H1 (cell line): ENCODE results near the gene SEZ6.

Experiments
- BRCA1 ChIP-seq: IDR thresholded peaks from 2 replicates; pipeline ENCODE4 v1.6.1; 2012; ENCODE audit warnings: low read depth, low read length, improper control_type of control experiment
- EP300 ChIP-seq, 2 experiments: IDR thresholded peaks; 1 replicate in 1 of 2; 2 replicates in 1 of 2; pipeline ENCODE4 v1.6.1; 2011 to 2012; ENCODE audit warnings: low read depth in 2 of 2, low read length in 2 of 2, mild to moderate bottlenecking in 2 of 2, borderline replicate concordance in 1 of 2, inconsistent platforms in 1 of 2, moderate library complexity in 1 of 2
- EZH2 ChIP-seq: fragments of 200-600 bp; sonication (generic); IDR thresholded peaks from 2 replicates; pipeline ENCODE4 v1.7.1; 2012; ENCODE audit warnings: low read depth, mild to moderate bottlenecking, moderate library complexity, low read length, inconsistent platforms; ENCODE audit not compliant: severe bottlenecking
- FOSL1 ChIP-seq: IDR thresholded peaks from 2 replicates; pipeline ENCODE4 v1.6.1; 2011; ENCODE audit warnings: mild to moderate bottlenecking, low read depth, low read length, moderate library complexity; ENCODE audit not compliant: insufficient read depth
- HDAC6 ChIP-seq: IDR thresholded peaks from one replicate; pipeline ENCODE4 v1.7.1; 2012; ENCODE audit warnings: low read depth, mild to moderate bottlenecking, inconsistent platforms, low read length, moderate library complexity
- JUND ChIP-seq: IDR thresholded peaks from 2 replicates; pipeline ENCODE4 v1.6.1; 2011; ENCODE audit warnings: mild to moderate bottlenecking, improper control_type of control experiment, low read length
- PHF8 ChIP-seq: fragments of 200-600 bp; sonication (generic); conservative IDR thresholded peaks from 2 replicates; pipeline ENCODE4 v1.7.1; 2012; ENCODE audit warnings: low read depth, mild to moderate bottlenecking, inconsistent platforms, low read length, moderate library complexity
- POLR2A ChIP-seq, 2 experiments: IDR thresholded peaks; 1 replicate in 1 of 2; 2 replicates in 1 of 2; pipeline ENCODE4 v1.6.1; 2011; ENCODE audit warnings: low read depth in 2 of 2, low read length in 2 of 2, mild to moderate bottlenecking in 2 of 2; ENCODE audit errors: control extremely low read depth in 1 of 2
- POLR2AphosphoS5 ChIP-seq: IDR thresholded peaks from 2 replicates; pipeline ENCODE4 v1.6.1; 2011; ENCODE audit warnings: low read depth, low read length
- SUZ12 ChIP-seq: fragments of 200-600 bp; sonication (generic); IDR thresholded peaks from 2 replicates; pipeline ENCODE4 v1.6.1; 2012; ENCODE audit warnings: mild to moderate bottlenecking, inconsistent platforms, low read length, moderate library complexity, mixed read lengths
- YY1 ChIP-seq: IDR thresholded peaks from 2 replicates; pipeline ENCODE4 v1.6.1; 2011; ENCODE audit warnings: low read depth, mild to moderate bottlenecking, low read length
- TF ChIP-seq, protein P1 (sequence below): IDR thresholded peaks from 2 replicates; pipeline ENCODE4 v1.6.1; 2012; ENCODE audit warnings: low read length, inconsistent platforms
- TF ChIP-seq, protein P2 (sequence below): IDR thresholded peaks from 2 replicates; pipeline ENCODE4 v1.6.1; 2012; ENCODE audit warnings: inconsistent platforms
- TF ChIP-seq, protein P3 (sequence below), 3 experiments: IDR thresholded peaks; 1 replicate in 2 of 3; 2 replicates in 1 of 3; pipeline versions ENCODE4 v1.5.1 to v1.6.1; 2011; ENCODE audit warnings: low read length in 3 of 3, mild to moderate bottlenecking in 3 of 3, inconsistent platforms in 2 of 3, low read depth in 1 of 3, moderate library complexity in 1 of 3; ENCODE audit not compliant: insufficient read depth in 1 of 3; ENCODE audit errors: control extremely low read depth in 1 of 3

DNA sequence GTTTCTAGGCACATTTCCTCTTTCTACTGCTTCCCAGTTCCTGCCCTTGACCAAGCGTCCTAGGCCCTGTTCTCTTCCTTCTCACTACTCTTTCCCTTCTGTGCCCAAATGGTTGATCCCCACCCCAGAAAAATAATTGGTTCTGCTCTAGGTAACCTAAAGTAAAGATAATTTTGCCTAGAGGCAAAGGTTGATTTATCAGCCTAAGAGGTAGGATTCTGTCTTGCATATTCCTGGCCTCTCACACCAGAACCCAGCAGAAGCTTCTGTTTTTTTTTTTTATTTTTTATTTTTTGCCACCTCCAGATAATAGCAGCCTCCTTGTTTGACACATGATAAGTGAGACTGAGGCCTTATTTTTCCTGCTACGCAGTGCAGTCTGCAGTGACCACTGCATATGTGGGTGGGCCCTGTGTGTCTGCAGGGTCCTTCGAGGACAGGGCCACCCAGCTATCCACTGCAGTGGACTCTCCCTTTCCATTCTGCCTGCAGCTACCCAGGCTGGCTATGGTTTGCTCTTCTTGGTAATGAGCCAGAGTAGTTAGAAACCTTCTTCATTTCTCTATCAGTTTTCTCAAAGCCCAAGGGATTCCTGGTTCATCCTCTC is 37.8 kb upstream of the SEZ6 start:
- TF ChIP-seq BRCA1, result no peak
- TF ChIP-seq, protein P1, sequence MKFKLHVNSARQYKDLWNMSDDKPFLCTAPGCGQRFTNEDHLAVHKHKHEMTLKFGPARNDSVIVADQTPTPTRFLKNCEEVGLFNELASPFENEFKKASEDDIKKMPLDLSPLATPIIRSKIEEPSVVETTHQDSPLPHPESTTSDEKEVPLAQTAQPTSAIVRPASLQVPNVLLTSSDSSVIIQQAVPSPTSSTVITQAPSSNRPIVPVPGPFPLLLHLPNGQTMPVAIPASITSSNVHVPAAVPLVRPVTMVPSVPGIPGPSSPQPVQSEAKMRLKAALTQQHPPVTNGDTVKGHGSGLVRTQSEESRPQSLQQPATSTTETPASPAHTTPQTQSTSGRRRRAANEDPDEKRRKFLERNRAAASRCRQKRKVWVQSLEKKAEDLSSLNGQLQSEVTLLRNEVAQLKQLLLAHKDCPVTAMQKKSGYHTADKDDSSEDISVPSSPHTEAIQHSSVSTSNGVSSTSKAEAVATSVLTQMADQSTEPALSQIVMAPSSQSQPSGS, result no peak
- no peak for TF ChIP-seq POLR2A (IDR thresholded peaks at IDR 0.05; ENCODE audit: control extremely low read depth in 1 of 2, low read depth in 2 of 2, low read length in 2 of 2)
- no peak for TF ChIP-seq HDAC6
- TF ChIP-seq JUND, result no peak
- no peak for TF ChIP-seq SUZ12
- no peak for TF ChIP-seq PHF8
- TF ChIP-seq, protein P2, sequence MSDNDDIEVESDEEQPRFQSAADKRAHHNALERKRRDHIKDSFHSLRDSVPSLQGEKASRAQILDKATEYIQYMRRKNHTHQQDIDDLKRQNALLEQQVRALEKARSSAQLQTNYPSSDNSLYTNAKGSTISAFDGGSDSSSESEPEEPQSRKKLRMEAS, result no peak
- TF ChIP-seq FOSL1, result no peak
- no peak for TF ChIP-seq YY1
- TF ChIP-seq EZH2, result no peak
- TF ChIP-seq, protein P3, sequence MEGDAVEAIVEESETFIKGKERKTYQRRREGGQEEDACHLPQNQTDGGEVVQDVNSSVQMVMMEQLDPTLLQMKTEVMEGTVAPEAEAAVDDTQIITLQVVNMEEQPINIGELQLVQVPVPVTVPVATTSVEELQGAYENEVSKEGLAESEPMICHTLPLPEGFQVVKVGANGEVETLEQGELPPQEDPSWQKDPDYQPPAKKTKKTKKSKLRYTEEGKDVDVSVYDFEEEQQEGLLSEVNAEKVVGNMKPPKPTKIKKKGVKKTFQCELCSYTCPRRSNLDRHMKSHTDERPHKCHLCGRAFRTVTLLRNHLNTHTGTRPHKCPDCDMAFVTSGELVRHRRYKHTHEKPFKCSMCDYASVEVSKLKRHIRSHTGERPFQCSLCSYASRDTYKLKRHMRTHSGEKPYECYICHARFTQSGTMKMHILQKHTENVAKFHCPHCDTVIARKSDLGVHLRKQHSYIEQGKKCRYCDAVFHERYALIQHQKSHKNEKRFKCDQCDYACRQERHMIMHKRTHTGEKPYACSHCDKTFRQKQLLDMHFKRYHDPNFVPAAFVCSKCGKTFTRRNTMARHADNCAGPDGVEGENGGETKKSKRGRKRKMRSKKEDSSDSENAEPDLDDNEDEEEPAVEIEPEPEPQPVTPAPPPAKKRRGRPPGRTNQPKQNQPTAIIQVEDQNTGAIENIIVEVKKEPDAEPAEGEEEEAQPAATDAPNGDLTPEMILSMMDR (IDR thresholded peaks at IDR 0.05; ENCODE audit: control extremely low read depth in 1 of 3, insufficient read depth in 1 of 3, low read depth in 1 of 3, low read length in 3 of 3), result no peak
- TF ChIP-seq EP300 (IDR thresholded peaks at IDR 0.05; ENCODE audit: borderline replicate concordance in 1 of 2, low read depth in 2 of 2, low read length in 2 of 2), result no peak
- no peak for TF ChIP-seq POLR2AphosphoS5
